ENCODE results near the gene GHDC.
"Not testable (repeated sequence)": the region's sequence is repeated elsewhere in the genome, so short reads cannot be mapped to it uniquely, and the experiment has no call there.

Gene GHDC, protein sequence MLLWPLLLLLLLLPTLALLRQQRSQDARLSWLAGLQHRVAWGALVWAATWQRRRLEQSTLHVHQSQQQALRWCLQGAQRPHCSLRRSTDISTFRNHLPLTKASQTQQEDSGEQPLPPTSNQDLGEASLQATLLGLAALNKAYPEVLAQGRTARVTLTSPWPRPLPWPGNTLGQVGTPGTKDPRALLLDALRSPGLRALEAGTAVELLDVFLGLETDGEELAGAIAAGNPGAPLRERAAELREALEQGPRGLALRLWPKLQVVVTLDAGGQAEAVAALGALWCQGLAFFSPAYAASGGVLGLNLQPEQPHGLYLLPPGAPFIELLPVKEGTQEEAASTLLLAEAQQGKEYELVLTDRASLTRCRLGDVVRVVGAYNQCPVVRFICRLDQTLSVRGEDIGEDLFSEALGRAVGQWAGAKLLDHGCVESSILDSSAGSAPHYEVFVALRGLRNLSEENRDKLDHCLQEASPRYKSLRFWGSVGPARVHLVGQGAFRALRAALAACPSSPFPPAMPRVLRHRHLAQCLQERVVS
- total RNA-seq, result 14.0 to 19.4 (median 16.5) reads per million in 3 donors

DNA sequence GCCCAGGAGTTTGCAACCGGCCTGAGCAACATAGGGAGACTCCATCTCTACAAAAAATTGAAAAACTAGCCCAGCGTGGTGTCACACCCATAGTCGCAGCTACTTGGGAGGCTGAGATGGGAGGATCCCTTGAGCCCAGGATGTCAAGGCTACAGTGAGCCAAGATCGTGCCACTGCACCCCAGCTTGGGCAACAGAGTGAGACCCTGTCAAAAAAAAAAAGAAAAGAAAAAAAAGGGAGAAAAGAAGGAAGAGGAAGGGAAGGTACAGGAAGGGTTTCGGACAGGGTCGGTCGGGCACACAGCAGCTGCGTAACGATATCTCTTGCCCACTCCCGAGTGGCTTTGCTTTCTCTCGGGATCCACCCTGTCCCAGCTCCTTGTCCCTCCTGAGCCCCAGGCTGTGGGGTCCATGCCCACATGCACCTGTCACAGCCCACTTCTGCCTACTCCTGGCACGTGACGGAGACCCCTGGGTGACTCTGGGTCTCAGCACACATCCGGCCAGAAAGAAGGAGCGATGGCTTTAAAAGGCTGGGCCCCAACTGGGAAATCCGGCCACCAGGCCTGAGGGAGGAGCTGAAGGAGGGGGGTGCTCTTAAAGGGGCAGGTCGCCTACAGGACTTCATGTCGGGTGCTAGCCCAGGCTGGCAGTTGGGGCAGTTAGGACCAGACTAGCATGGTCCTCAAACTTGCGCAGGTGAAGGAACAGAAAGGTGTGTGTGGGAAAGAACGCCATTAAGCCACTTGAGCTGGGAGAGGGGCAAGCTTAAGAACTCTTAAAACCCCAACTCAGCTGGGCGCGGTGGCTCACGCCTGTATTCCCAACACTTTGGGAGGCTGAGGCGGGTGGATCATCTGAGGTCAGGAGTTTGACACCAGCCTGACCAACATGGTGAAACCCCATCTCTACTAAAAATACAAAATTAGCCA lies at the start of gene GHDC:
Gene GHDC (minus strand): TSS at position 526 of the 931 bp plus-strand sequence. CDS start 913 bp downstream, outside the sequence.
- peaks cover 10% of the 10 kb centered on the region for H3K4me1 ChIP-seq (ENCODE audit: control insufficient read depth, insufficient read depth, low read length, poor library complexity, severe bottlenecking)
- H3K27me3 ChIP-seq (replicated peaks; ENCODE audit: control insufficient read depth, insufficient read depth, low read length, poor library complexity, severe bottlenecking), result no peaks in the 10 kb centered on the region
- peak within 1 kb of the TSS; percentile 89 for H3K4me3 ChIP-seq (ENCODE audit: insufficient read depth, low read depth, low read length, poor library complexity, severe bottlenecking)
- peak; percentile 57 to 73 (median 58) for DNase-seq
- peak within 1 kb of the TSS; percentile 71 for H3K27ac ChIP-seq (ENCODE audit: insufficient read depth, low read length, poor library complexity, severe bottlenecking)
- no peaks in the 10 kb centered on the region for H3K9me3 ChIP-seq (ENCODE audit: control insufficient read depth, low read length)
- no peaks in the 10 kb centered on the region for H3K36me3 ChIP-seq (ENCODE audit: control insufficient read depth, insufficient read depth, low read length)

DNA sequence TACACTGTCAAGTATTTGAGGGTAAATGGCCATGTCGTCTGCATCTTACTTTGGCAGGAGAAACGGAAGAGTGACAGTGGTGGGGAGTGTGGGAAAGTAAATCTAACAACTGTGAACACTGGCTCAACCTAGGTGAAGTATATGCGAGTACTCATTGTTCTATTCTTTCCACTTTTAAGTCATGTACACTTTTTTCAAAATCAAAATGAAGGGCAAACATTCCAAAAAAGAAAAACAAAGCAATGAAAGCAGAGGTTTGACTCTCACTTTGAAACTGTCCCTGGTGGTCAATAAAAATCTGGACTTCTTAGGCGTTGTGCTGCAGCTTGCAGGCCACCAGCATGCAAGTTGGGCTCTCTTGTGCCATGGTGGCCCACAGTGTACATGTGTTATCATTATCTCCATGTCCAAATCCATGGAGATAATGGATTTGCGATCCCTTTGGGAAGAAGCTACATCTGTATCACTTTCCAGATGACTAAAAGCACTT lies 49.2 kb upstream of the GHDC start:
- Histone ChIP-seq H3K27me3 (replicated peaks; ENCODE audit: control insufficient read depth, insufficient read depth, low read length, poor library complexity, severe bottlenecking) (no peaks in the 10 kb centered on the region), H3K9me3 (ENCODE audit: control insufficient read depth, low read length) (no peaks in the 10 kb centered on the region), H3K27ac (ENCODE audit: insufficient read depth, low read length, poor library complexity, severe bottlenecking) (no peak overlapping the region), H3K4me1 (ENCODE audit: control insufficient read depth, insufficient read depth, low read length, poor library complexity, severe bottlenecking) (peaks cover 38% of the 10 kb centered on the region), H3K36me3 (ENCODE audit: control insufficient read depth, insufficient read depth, low read length) (no peaks in the 10 kb centered on the region), H3K4me3 (ENCODE audit: insufficient read depth, low read depth, low read length, poor library complexity, severe bottlenecking) (no peak overlapping the region)
- DNase-seq, result no peak

DNA sequence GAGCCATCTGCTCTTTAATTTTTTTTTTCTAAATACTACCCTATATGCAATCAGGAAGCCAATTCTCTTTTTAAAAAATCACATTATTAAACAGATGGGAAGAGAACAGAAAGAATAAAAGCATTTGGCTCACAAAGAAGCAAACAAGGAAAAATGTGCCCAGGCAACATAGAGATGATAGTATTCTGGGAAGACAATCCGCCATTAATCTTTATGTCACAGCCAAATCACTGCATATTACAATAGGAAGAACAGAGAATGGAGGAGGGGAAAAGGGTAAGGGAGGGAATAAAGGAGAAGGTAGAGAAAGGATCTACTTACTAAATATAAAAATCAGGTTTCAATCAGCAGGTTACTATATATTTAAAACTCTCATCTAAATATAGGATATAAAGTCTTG lies 47.6 kb upstream of the GHDC start:
- Histone ChIP-seq H3K27ac (ENCODE audit: insufficient read depth, low read length, poor library complexity, severe bottlenecking) (no peak overlapping the region), H3K36me3 (ENCODE audit: control insufficient read depth, insufficient read depth, low read length) (no peaks in the 10 kb centered on the region), H3K4me1 (ENCODE audit: control insufficient read depth, insufficient read depth, low read length, poor library complexity, severe bottlenecking) (peaks cover 23% of the 10 kb centered on the region), H3K4me3 (ENCODE audit: insufficient read depth, low read depth, low read length, poor library complexity, severe bottlenecking) (no peak overlapping the region), H3K9me3 (ENCODE audit: control insufficient read depth, low read length) (no peaks in the 10 kb centered on the region), H3K27me3 (replicated peaks; ENCODE audit: control insufficient read depth, insufficient read depth, low read length, poor library complexity, severe bottlenecking) (no peaks in the 10 kb centered on the region)
- no peak for DNase-seq

DNA sequence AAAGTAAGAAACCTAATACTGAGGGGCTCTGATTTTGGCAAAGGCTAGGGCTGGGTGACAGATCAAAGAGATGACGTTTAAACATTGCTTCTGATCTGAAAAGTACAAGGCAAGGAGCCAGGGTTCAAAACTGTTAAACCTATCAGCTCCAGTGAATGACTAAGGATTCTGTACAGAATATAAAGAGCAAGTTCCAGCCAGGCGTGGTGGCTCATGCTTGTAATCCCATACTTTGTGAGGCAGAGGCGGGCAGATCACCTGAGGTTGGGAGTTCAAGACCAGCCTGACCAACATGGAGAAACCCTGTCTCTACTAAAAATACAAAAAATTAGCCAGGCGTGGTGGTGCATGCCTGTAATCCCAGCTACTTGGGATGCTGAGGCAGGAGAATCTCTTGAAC lies 46.6 kb upstream of the GHDC start:
- not testable (repeated sequence) for H3K27me3 ChIP-seq (replicated peaks; ENCODE audit: control insufficient read depth, insufficient read depth, low read length, poor library complexity, severe bottlenecking); H3K36me3 ChIP-seq (ENCODE audit: control insufficient read depth, insufficient read depth, low read length); H3K4me3 ChIP-seq (ENCODE audit: insufficient read depth, low read depth, low read length, poor library complexity, severe bottlenecking); DNase-seq; H3K27ac ChIP-seq (ENCODE audit: insufficient read depth, low read length, poor library complexity, severe bottlenecking); H3K9me3 ChIP-seq (ENCODE audit: control insufficient read depth, low read length)
- H3K4me1 ChIP-seq (ENCODE audit: control insufficient read depth, insufficient read depth, low read length, poor library complexity, severe bottlenecking), result peaks cover 14% of the 10 kb centered on the region

DNA sequence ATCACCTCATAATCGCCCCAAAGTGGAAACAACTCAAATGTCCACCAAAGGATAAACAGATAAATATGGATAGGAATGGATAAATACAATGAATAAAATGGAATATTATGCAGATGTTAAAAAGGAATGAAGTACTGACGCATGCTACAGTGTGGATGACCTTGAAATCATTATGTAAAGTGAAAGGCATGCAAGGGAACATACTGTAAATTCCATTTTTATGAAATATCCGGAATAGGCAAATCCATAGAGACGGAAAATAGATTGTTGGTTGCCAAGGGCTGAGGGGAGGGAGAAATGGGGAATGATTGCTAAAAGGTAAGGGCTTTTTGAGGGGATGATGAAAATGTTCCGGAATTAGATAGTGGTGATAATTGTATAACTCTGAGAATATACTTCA lies 45.9 kb upstream of the GHDC start:
- Histone ChIP-seq H3K27me3 (replicated peaks; ENCODE audit: control insufficient read depth, insufficient read depth, low read length, poor library complexity, severe bottlenecking) (no peaks in the 10 kb centered on the region), H3K9me3 (ENCODE audit: control insufficient read depth, low read length) (no peaks in the 10 kb centered on the region), H3K4me3 (ENCODE audit: insufficient read depth, low read depth, low read length, poor library complexity, severe bottlenecking) (no peak overlapping the region), H3K36me3 (ENCODE audit: control insufficient read depth, insufficient read depth, low read length) (no peaks in the 10 kb centered on the region), H3K4me1 (ENCODE audit: control insufficient read depth, insufficient read depth, low read length, poor library complexity, severe bottlenecking) (peaks cover 14% of the 10 kb centered on the region), H3K27ac (ENCODE audit: insufficient read depth, low read length, poor library complexity, severe bottlenecking) (no peak overlapping the region)
- DNase-seq, result no peak

DNA sequence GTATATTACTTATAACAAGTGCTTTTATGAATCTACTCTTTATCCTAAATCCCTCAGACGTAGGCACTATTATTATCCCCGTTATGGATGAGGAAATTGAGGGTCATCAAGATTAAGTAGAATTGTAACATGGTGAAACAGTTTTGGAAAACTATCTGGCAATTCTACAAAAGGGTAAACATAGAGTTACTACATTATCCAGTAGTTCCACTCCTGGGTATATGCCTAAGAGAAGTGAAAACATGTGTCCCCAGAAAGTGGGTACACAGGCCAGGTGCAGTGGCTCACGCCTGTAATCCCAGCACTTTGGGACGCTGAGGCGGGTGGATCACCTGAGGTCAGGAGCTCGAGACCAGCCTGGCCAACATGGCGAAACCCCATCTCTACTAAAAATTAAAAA lies 45.3 kb upstream of the GHDC start:
- H3K4me1 ChIP-seq (ENCODE audit: control insufficient read depth, insufficient read depth, low read length, poor library complexity, severe bottlenecking), result peaks cover 13% of the 10 kb centered on the region
- H3K4me3 ChIP-seq (ENCODE audit: insufficient read depth, low read depth, low read length, poor library complexity, severe bottlenecking); H3K27me3 ChIP-seq (replicated peaks; ENCODE audit: control insufficient read depth, insufficient read depth, low read length, poor library complexity, severe bottlenecking); DNase-seq; H3K27ac ChIP-seq (ENCODE audit: insufficient read depth, low read length, poor library complexity, severe bottlenecking); H3K36me3 ChIP-seq (ENCODE audit: control insufficient read depth, insufficient read depth, low read length); H3K9me3 ChIP-seq (ENCODE audit: control insufficient read depth, low read length): not testable (repeated sequence)

DNA sequence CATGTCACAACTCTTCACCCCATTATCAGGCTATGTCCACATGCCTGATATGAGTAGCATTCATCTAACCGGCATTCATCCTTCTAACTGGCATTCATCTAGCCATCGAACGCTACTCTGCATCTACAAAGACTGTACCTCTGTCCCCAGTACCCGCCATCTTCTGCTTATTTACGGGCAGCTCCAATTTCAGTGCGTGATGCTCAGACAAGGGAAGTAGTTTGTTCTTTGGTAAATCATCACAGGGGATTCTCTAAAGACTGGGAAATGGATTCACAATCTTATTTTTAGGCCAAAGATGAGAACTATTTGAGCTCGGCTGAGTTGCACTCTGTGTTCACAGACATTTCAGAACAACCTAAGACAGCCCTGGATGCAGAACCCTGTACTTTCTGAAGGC lies 42.5 kb upstream of the GHDC start:
- Histone ChIP-seq H3K4me3 (ENCODE audit: insufficient read depth, low read depth, low read length, poor library complexity, severe bottlenecking) (no peak overlapping the region), H3K9me3 (ENCODE audit: control insufficient read depth, low read length) (no peaks in the 10 kb centered on the region), H3K36me3 (ENCODE audit: control insufficient read depth, insufficient read depth, low read length) (no peaks in the 10 kb centered on the region)

DNA sequence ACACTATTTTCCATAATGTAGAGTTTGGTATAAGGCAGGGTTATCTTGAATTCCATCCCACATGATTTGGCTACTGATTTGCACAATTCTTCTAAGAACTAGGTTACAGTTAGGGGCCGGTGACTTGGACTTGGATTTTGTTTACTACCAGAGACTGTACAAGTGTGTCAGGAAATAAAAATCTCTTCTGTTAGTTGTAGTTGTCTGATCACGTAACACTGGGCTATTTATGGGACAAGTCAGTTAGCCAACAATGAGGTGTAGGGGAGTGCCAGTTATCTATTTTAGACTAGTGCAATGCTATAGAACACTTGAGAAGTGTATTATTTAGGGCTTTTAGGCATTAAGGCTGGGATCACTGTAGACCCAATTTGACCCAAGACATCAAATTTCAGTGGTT lies 39.7 kb upstream of the GHDC start:
- Histone ChIP-seq H3K4me3 (ENCODE audit: insufficient read depth, low read depth, low read length, poor library complexity, severe bottlenecking) (no peak overlapping the region), H3K27me3 (replicated peaks; ENCODE audit: control insufficient read depth, insufficient read depth, low read length, poor library complexity, severe bottlenecking) (no peaks in the 10 kb centered on the region), H3K9me3 (ENCODE audit: control insufficient read depth, low read length) (no peaks in the 10 kb centered on the region), H3K36me3 (ENCODE audit: control insufficient read depth, insufficient read depth, low read length) (no peaks in the 10 kb centered on the region), H3K27ac (ENCODE audit: insufficient read depth, low read length, poor library complexity, severe bottlenecking) (peak overlapping the region; percentile 1), H3K4me1 (ENCODE audit: control insufficient read depth, insufficient read depth, low read length, poor library complexity, severe bottlenecking) (no peaks in the 10 kb centered on the region)
- no peak for DNase-seq

More for the DNA sequence above, 42.5 kb upstream of the GHDC start:
- Histone ChIP-seq H3K27me3 (replicated peaks; ENCODE audit: control insufficient read depth, insufficient read depth, low read length, poor library complexity, severe bottlenecking) (no peaks in the 10 kb centered on the region), H3K4me1 (ENCODE audit: control insufficient read depth, insufficient read depth, low read length, poor library complexity, severe bottlenecking) (peaks cover 6% of the 10 kb centered on the region), H3K27ac (ENCODE audit: insufficient read depth, low read length, poor library complexity, severe bottlenecking) (no peak overlapping the region)
- DNase-seq, result no peak

DNA sequence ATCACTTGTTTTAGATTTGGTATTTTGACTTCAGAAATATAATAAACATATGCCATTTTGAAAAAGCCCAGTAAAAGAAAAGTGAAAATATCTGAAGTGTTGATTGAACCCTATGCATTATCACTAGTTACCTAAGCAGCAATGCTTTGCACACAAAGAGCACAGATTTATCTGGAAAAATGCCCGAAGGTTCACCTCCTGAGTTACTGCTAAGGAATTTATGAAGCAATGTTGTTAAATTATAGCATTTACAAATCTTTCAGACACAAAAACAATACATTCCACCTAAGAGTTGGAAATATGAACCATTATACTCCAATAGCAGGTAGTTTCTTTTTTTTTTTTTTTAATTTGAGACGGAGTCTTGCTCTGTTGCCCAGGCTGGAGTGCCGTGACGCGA lies 38.9 kb upstream of the GHDC start:
- Histone ChIP-seq H3K27ac (ENCODE audit: insufficient read depth, low read length, poor library complexity, severe bottlenecking) (no peak overlapping the region), H3K4me1 (ENCODE audit: control insufficient read depth, insufficient read depth, low read length, poor library complexity, severe bottlenecking) (no peaks in the 10 kb centered on the region), H3K9me3 (ENCODE audit: control insufficient read depth, low read length) (no peaks in the 10 kb centered on the region), H3K27me3 (replicated peaks; ENCODE audit: control insufficient read depth, insufficient read depth, low read length, poor library complexity, severe bottlenecking) (no peaks in the 10 kb centered on the region), H3K4me3 (ENCODE audit: insufficient read depth, low read depth, low read length, poor library complexity, severe bottlenecking) (no peak overlapping the region), H3K36me3 (ENCODE audit: control insufficient read depth, insufficient read depth, low read length) (no peaks in the 10 kb centered on the region)
- no peak for DNase-seq

Data from effector memory CD4-positive, alpha-beta T cell (primary cell).